ENCODE data around the gene EXOSC7. TPM values are rescaled to one million over a fixed set of nuclear protein-coding genes. Genes with fewer than 3 reads are reported as not detected.

Gene EXOSC7
- total RNA-seq, 2 donors from 2014 or later = 61.2 to 69.4 TPM

- Mint-ChIP-seq H3K27me3 (ENCODE audit: insufficient read depth) (no peaks in the 10 kb centered on the region), H3K4me1 (peaks cover 4% of the 10 kb centered on the region), H3K27ac (no peak overlapping the region), H3K9me3 (no peaks in the 10 kb centered on the region), H3K36me3 (ENCODE audit: low read depth) (peaks cover 15% of the 10 kb centered on the region), H3K4me3 (no peak overlapping the region)
- TF ChIP-seq, protein P1, sequence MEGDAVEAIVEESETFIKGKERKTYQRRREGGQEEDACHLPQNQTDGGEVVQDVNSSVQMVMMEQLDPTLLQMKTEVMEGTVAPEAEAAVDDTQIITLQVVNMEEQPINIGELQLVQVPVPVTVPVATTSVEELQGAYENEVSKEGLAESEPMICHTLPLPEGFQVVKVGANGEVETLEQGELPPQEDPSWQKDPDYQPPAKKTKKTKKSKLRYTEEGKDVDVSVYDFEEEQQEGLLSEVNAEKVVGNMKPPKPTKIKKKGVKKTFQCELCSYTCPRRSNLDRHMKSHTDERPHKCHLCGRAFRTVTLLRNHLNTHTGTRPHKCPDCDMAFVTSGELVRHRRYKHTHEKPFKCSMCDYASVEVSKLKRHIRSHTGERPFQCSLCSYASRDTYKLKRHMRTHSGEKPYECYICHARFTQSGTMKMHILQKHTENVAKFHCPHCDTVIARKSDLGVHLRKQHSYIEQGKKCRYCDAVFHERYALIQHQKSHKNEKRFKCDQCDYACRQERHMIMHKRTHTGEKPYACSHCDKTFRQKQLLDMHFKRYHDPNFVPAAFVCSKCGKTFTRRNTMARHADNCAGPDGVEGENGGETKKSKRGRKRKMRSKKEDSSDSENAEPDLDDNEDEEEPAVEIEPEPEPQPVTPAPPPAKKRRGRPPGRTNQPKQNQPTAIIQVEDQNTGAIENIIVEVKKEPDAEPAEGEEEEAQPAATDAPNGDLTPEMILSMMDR (conservative IDR thresholded peaks at IDR 0.05) = no peak
- Histone ChIP-seq H3K4me3 (ENCODE audit: low read length) (no peak overlapping the region), H3K27ac (ENCODE audit: low read depth, low read length) (no peak overlapping the region), H3K36me3 (ENCODE audit: control insufficient read depth, insufficient read depth, low read length) (peaks cover 26% of the 10 kb centered on the region), H3K4me1 (ENCODE audit: control insufficient read depth, insufficient read depth, low read length) (no peaks in the 10 kb centered on the region), H3K27me3 (ENCODE audit: control insufficient read depth, insufficient read depth, low read length, poor library complexity, severe bottlenecking) (no peaks in the 10 kb centered on the region), H3K9me3 (ENCODE audit: control insufficient read depth, low read length) (no peaks in the 10 kb centered on the region), H3K9ac (ENCODE audit: extremely low read depth, low read length, poor library complexity, severe bottlenecking) (no peak overlapping the region)
- WGBS, 2 experiments (ENCODE audit: insufficient coverage in 1 of 2, insufficient read length in 1 of 2) = 77 to 84% methylated on average over 3 of the region's 3 CpGs
- no peak for DNase-seq
Observed at GRCh38 chr3:44954962-44955361, 21.1 kb upstream of the EXOSC7 start.

DNA sequence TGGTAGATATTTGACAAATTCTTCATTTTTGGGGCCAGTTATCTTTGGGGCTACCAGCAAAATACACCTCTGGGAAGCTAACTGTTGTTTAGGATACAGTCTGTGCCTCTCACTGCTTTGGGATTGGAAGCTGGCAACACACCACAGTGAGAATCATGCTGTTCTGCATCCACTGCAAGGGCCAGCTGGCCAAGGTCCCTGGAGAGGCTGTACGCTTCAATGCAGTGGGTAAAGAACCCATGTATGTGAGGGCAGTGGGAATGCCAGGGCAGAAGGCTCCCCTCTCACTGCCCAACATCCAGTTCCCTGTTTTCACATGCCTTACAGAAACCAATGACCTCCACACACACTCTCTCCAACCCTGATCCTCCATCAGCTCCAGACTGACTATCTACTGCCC is 20.1 kb upstream of the EXOSC7 start:
- TF ChIP-seq, protein P1 (conservative IDR thresholded peaks at IDR 0.05) = no peak
- no peak overlapping the region for H3K27ac Mint-ChIP-seq
- H3K9me3 ChIP-seq (ENCODE audit: control insufficient read depth, low read length) = no peaks in the 10 kb centered on the region
- no peak for DNase-seq
- no peaks in the 10 kb centered on the region for H3K27me3 Mint-ChIP-seq (ENCODE audit: insufficient read depth)
- WGBS, 2 experiments (ENCODE audit: insufficient coverage in 1 of 2, insufficient read length in 1 of 2) = 95 to 100% methylated on average over 1 of the region's 1 CpG
- no peak overlapping the region for H3K4me3 Mint-ChIP-seq
- H3K4me3 ChIP-seq (ENCODE audit: low read length) = no peak overlapping the region
- peaks cover 3% of the 10 kb centered on the region for H3K4me1 Mint-ChIP-seq
- no peak overlapping the region for H3K27ac ChIP-seq (ENCODE audit: low read depth, low read length)
- no peaks in the 10 kb centered on the region for H3K4me1 ChIP-seq (ENCODE audit: control insufficient read depth, insufficient read depth, low read length)
- peaks cover 15% of the 10 kb centered on the region for H3K36me3 Mint-ChIP-seq (ENCODE audit: low read depth)
- no peaks in the 10 kb centered on the region for H3K27me3 ChIP-seq (ENCODE audit: control insufficient read depth, insufficient read depth, low read length, poor library complexity, severe bottlenecking)
- H3K9ac ChIP-seq (ENCODE audit: extremely low read depth, low read length, poor library complexity, severe bottlenecking) = no peak overlapping the region
- no peaks in the 10 kb centered on the region for H3K9me3 Mint-ChIP-seq
- H3K36me3 ChIP-seq (ENCODE audit: control insufficient read depth, insufficient read depth, low read length) = peaks cover 26% of the 10 kb centered on the region

DNA sequence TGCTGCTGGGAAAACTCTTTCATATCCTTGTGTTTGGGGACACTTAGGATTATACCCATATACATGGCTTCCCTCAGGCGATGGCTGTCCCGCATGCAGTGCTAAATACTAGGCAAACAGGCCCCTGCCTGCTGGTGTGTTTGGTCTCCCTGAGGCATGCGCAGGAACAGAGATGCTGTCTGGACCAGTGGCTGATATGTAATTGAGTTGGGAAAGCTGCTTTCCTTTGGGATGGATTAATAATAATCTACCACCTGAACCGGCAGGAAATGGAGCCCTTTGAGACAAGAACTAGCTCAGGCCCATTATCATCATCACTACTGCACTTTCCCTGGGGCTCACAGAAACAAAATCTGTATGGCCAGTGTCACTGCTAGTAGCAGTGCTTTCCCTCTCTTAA is 18.1 kb upstream of the EXOSC7 start:
- DNase-seq = no peak
- H3K36me3 Mint-ChIP-seq (ENCODE audit: low read depth) = peaks cover 15% of the 10 kb centered on the region
- no peak overlapping the region for H3K27ac Mint-ChIP-seq
- Histone ChIP-seq H3K27ac (ENCODE audit: low read depth, low read length) (no peak overlapping the region), H3K27me3 (ENCODE audit: control insufficient read depth, insufficient read depth, low read length, poor library complexity, severe bottlenecking) (no peaks in the 10 kb centered on the region), H3K9me3 (ENCODE audit: control insufficient read depth, low read length) (no peaks in the 10 kb centered on the region), H3K4me1 (ENCODE audit: control insufficient read depth, insufficient read depth, low read length) (no peaks in the 10 kb centered on the region), H3K36me3 (ENCODE audit: control insufficient read depth, insufficient read depth, low read length) (peaks cover 26% of the 10 kb centered on the region), H3K9ac (ENCODE audit: extremely low read depth, low read length, poor library complexity, severe bottlenecking) (no peak overlapping the region), H3K4me3 (ENCODE audit: low read length) (no peak overlapping the region)
- H3K9me3 Mint-ChIP-seq = no peaks in the 10 kb centered on the region
- TF ChIP-seq, protein P1 (conservative IDR thresholded peaks at IDR 0.05) = no peak
- H3K27me3 Mint-ChIP-seq (ENCODE audit: insufficient read depth) = no peaks in the 10 kb centered on the region
- WGBS, 2 experiments (ENCODE audit: insufficient coverage in 1 of 2, insufficient read length in 1 of 2) = 95 to 100% methylated on average over 1 to 4 of the region's 4 CpGs
- peaks cover 3% of the 10 kb centered on the region for H3K4me1 Mint-ChIP-seq
- no peak overlapping the region for H3K4me3 Mint-ChIP-seq

All from endodermal cell (in vitro differentiated cells).